Vagina (tissue), 2 donors: Measurements from ENCODE around the gene GPR151. TPM values are rescaled to one million over a fixed set of nuclear protein-coding genes. Genes with fewer than 3 reads are reported as not detected.

Experiments used
- DNase-seq, 2 donors: peaks; one replicate each; pipeline ENCODE4 v3.0.0-alpha.2; 2017; ENCODE audit errors: extremely low spot score in 2 of 2
- H3K27ac ChIP-seq: fragments of 200-600 bp; sonication (generic); one replicate; pipeline ENCODE4 v1.5.1; 2019
- H3K27me3 ChIP-seq: fragments of 200-600 bp; sonication (generic); one replicate; pipeline ENCODE4 v1.5.1; 2019
- H3K36me3 ChIP-seq, 2 donors: fragments of 200-600 bp; sonication (generic); one replicate each; pipeline ENCODE4 v1.5.1; 2017 to 2019
- H3K4me1 ChIP-seq: fragments of 200-600 bp; sonication (generic); one replicate; pipeline ENCODE4 v1.5.1; 2019
- H3K4me3 ChIP-seq, 2 donors: fragments of 200-600 bp; sonication (generic); 1 replicate in 1 of 2; 2 replicates in 1 of 2; pipeline ENCODE4 v1.5.1; 2016 to 2019
- H3K9me3 ChIP-seq: fragments of 200-600 bp; sonication (generic); one replicate; pipeline ENCODE4 v1.5.1; 2019
- POLR2A ChIP-seq, 2 donors: fragments of 450-650 bp; IDR thresholded peaks; one replicate each; pipeline ENCODE4 v1.6.1; 2017; ENCODE audit warnings: antibody characterized with exemption in 2 of 2, mild to moderate bottlenecking in 2 of 2, moderate library complexity in 2 of 2
- POLR2AphosphoS5 ChIP-seq, 2 donors: sonication (generic); formaldehyde crosslinking; IDR thresholded peaks; one replicate each; pipeline ENCODE4 v1.9.0; 2017; ENCODE audit warnings: antibody characterized with exemption in 2 of 2, mild to moderate bottlenecking in 2 of 2, low read depth in 1 of 2; ENCODE audit not compliant: insufficient read depth in 1 of 2
- intact Hi-C: fragments of 100-400 bp; cut with DNase I; formaldehyde crosslinking; loops from one replicate; pipeline ENCODE4 v1.15.1; 2023
- total RNA-seq: library from RNA; depleted of rRNA; stranded (reverse); fragments of >200 nt; gene quantifications from one replicate; pipeline ENCODE4 v1.2.3, GENCODE V29; 2016
- TF ChIP-seq, protein P1 (sequence below), 3 experiments: fragments of 450-650 bp in 2 of 3; fragments of 200-600 bp in 1 of 3; sonication (generic) in 1 of 3; IDR thresholded peaks; one replicate each; pipeline ENCODE4 v1.5.1; 2017 to 2019; ENCODE audit warnings: antibody characterized with exemption in 3 of 3, mild to moderate bottlenecking in 2 of 3, moderate library complexity in 2 of 3

Gene GPR151
- total RNA-seq, 1 donor from 2014 or later: not detected

- Histone ChIP-seq H3K4me1 (no peaks in the 10 kb centered on the region), H3K36me3 (peaks cover 0 to 46% of the 10 kb centered on the region in 2 donors), H3K27me3 (no peaks in the 10 kb centered on the region), H3K4me3 (no peak overlapping the region), H3K27ac (no peak overlapping the region), H3K9me3 (no peaks in the 10 kb centered on the region)
- DNase-seq: no peak
- intact Hi-C loops: no loop called here
- TF ChIP-seq POLR2AphosphoS5 (IDR thresholded peaks at IDR 0.05; ENCODE audit: insufficient read depth in 1 of 2, low read depth in 1 of 2) (no peak), POLR2A (IDR thresholded peaks at IDR 0.05) (no peak)
- TF ChIP-seq, protein P1, sequence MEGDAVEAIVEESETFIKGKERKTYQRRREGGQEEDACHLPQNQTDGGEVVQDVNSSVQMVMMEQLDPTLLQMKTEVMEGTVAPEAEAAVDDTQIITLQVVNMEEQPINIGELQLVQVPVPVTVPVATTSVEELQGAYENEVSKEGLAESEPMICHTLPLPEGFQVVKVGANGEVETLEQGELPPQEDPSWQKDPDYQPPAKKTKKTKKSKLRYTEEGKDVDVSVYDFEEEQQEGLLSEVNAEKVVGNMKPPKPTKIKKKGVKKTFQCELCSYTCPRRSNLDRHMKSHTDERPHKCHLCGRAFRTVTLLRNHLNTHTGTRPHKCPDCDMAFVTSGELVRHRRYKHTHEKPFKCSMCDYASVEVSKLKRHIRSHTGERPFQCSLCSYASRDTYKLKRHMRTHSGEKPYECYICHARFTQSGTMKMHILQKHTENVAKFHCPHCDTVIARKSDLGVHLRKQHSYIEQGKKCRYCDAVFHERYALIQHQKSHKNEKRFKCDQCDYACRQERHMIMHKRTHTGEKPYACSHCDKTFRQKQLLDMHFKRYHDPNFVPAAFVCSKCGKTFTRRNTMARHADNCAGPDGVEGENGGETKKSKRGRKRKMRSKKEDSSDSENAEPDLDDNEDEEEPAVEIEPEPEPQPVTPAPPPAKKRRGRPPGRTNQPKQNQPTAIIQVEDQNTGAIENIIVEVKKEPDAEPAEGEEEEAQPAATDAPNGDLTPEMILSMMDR (IDR thresholded peaks at IDR 0.05): no peak
These were observed 40.7 kb downstream of the GPR151 start for GRCh38 chr5:146475190-146475780.

- no peak overlapping the region for H3K27ac ChIP-seq
- H3K36me3 ChIP-seq: peaks cover 0 to 57% of the 10 kb centered on the region in 2 donors
- TF ChIP-seq POLR2A (IDR thresholded peaks at IDR 0.05) (no peak), POLR2AphosphoS5 (IDR thresholded peaks at IDR 0.05; ENCODE audit: insufficient read depth in 1 of 2, low read depth in 1 of 2) (no peak)
- TF ChIP-seq, protein P1 (IDR thresholded peaks at IDR 0.05): no peak
- no peak overlapping the region for H3K4me3 ChIP-seq
- DNase-seq: no peak
- intact Hi-C loops: no loop called here
- no peaks in the 10 kb centered on the region for H3K27me3 ChIP-seq
- no peaks in the 10 kb centered on the region for H3K9me3 ChIP-seq
- no peaks in the 10 kb centered on the region for H3K4me1 ChIP-seq
These were observed 41.9 kb downstream of the GPR151 start for GRCh38 chr5:146474065-146474464.

GRCh38 chr5:146467760-146468159 lies 48.2 kb downstream of the GPR151 start:
- H3K4me1 ChIP-seq: no peaks in the 10 kb centered on the region
- no peak for DNase-seq
- no peaks in the 10 kb centered on the region for H3K27me3 ChIP-seq
- TF ChIP-seq POLR2A (IDR thresholded peaks at IDR 0.05) (no peak), POLR2AphosphoS5 (IDR thresholded peaks at IDR 0.05; ENCODE audit: insufficient read depth in 1 of 2, low read depth in 1 of 2) (no peak)
- TF ChIP-seq, protein P1 (IDR thresholded peaks at IDR 0.05): no peak
- intact Hi-C loops: no loop called here
- H3K4me3 ChIP-seq: no peak overlapping the region
- no peaks in the 10 kb centered on the region for H3K9me3 ChIP-seq
- peaks cover 0 to 50% of the 10 kb centered on the region in 2 donors for H3K36me3 ChIP-seq
- no peak overlapping the region for H3K27ac ChIP-seq

DNA sequence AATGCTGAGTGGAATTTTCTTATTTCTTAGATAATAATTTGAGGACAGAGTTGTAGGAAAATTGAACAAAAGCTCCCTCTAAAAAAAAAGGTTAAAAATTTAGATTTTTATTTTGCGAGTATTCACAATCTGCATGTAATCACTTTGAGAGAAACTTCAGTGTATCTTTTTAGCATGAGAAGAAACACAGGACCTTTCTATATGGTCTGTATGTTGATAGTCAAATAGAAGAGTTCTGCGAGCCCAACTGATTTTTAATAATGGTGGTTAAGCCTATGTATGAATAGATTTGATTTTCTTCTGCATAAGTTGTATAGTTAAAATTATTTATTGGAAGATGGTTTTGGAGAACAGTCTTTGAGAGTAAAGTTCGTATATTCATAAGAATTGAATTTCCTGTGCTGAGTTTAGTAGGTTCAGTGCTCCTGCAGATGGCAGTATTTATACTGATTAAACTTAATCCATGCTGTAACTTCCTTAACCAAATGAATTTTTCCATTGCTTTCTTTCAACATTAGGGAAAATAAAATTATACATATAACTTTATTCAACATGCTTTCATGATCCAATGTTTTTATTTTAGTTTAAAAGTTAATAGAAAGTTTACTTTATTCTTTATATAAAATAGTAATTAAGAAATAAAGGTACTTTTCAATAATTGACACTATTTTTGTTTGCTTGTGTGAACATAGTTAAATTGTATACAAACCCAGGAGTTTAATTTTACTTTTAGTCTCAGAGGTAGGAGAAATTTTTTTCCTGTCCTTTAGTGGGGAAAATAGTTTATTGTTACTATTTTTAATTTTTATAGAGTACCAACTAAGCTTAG lies 49.3 kb downstream of the GPR151 start:
- H3K27me3 ChIP-seq: no peaks in the 10 kb centered on the region
- no peak overlapping the region for H3K27ac ChIP-seq
- no peak for TF ChIP-seq POLR2A (IDR thresholded peaks at IDR 0.05)
- no peak for TF ChIP-seq POLR2AphosphoS5 (IDR thresholded peaks at IDR 0.05; ENCODE audit: insufficient read depth in 1 of 2, low read depth in 1 of 2)
- TF ChIP-seq, protein P1 (IDR thresholded peaks at IDR 0.05): no peak
- H3K4me1 ChIP-seq: no peaks in the 10 kb centered on the region
- no peak for DNase-seq
- no peaks in the 10 kb centered on the region for H3K9me3 ChIP-seq
- intact Hi-C loops: no loop called here
- peaks cover 0 to 42% of the 10 kb centered on the region in 2 donors for H3K36me3 ChIP-seq
- H3K4me3 ChIP-seq: no peak overlapping the region

DNA sequence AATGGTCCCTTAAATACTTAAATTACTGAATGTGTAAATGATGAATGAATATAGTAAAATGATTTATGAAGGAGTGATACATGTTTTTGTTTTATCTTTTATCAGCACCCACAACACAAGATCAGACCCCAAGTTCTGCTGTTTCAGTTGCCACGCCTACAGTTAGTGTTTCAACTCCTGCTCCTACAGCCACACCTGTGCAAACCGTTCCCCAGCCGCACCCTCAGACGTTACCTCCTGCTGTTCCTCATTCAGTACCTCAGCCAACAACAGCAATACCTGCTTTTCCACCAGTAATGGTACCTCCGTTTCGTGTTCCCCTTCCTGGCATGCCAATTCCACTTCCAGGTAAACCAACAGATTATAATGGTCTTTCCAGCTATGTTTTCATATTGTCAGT lies 52.5 kb downstream of the GPR151 start:
- Histone ChIP-seq H3K4me1 (no peaks in the 10 kb centered on the region), H3K27me3 (no peaks in the 10 kb centered on the region), H3K9me3 (no peaks in the 10 kb centered on the region), H3K4me3 (no peak overlapping the region), H3K27ac (no peak overlapping the region), H3K36me3 (peaks cover 0 to 38% of the 10 kb centered on the region in 2 donors)
- no peak for DNase-seq
- intact Hi-C loops: no loop called here
- TF ChIP-seq POLR2A (IDR thresholded peaks at IDR 0.05): no peak
- TF ChIP-seq POLR2AphosphoS5 (IDR thresholded peaks at IDR 0.05; ENCODE audit: insufficient read depth in 1 of 2, low read depth in 1 of 2): no peak
- TF ChIP-seq, protein P1 (IDR thresholded peaks at IDR 0.05): no peak
